ENCODE results near the gene CMSS1. TPM values are rescaled to one million over a fixed set of nuclear protein-coding genes. Genes with fewer than 3 reads are reported as not detected.

CMSS1 gene
- polyA plus RNA-seq, 1 donor, result 20.6 TPM

DNA sequence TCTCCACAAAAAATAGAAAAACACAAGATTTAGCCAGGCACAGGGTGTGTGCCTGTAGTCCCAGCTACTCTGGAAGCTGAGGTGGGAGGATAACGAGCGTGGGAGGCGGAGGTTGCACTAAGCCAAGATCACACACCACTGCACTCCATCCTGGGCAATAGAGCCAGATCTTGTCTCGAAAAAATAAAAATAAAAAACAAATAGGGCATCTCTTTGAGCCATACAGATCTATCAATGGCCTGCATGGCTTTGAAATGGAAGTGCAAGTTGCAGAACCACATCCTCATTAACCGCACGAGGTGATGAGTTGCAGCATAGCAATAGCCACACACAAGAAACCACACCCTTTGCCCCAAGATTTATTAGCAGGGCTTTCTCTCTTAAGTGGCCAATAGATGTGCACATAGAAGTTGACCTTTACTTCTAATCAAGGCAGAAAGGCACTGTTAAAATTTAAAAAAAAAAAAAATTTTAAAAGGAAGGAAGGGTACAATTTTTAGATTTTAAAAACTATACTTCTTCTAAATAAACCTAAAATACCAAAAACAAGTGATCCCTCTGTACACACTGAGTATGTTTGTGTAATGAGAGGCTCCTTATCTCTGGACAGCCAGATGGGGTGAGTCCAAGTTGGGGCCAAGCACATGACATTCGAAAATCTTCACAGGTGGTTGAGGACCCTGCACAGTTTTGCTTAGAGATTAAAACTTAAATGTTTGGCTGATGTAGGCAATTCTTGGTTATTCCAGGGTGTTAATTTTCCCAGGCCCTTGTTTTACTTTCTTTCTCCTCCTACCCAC is 243.2 kb downstream of the CMSS1 start:
- DNase-seq, result no peak

DNA sequence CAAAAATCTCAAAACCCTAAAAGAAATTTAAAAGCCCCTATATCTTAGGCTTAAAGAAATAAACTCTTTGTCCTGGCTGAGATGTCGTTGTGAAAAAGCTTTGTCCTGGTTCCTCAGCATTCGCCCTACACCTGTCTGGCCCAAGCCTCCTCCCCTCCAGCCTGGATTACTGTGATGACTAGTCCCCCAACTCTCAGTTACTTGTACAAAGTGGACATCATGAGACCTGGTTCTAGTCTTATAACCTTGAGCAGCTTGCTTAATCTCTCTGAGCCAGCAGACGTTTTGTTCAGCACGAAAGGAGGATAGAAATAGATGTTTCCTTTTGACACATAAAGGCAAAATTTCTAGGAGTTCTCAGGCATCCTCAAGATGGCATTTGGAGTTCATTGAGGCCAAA is 245.0 kb downstream of the CMSS1 start:
- no peak for DNase-seq

DNA sequence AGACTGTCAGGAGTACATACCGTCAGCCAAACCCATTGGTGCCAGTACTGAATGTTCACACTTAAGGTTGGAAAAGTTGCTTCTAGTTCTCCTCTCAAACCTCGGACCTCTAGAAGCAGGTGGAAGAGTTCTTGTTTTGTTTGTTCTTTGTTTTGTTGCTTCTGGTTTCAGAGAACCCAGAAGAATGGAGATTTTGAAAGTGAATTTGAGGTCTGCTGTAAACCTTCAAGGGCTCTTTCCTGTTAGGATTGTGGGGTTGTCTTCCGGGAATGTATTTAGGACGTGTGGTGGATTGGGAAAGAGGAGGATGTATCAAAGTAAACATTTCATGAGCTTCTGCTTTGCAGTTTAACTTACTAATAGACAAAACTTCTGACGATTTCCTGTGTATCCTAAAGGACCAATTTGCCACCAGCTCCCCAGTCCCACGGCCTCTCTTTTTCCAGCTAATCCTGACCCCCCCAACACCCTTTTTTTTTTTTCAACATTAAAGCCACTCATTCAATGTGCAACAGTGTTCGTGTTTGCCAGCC is 246.3 kb downstream of the CMSS1 start:
- DNase-seq, result no peak

DNA sequence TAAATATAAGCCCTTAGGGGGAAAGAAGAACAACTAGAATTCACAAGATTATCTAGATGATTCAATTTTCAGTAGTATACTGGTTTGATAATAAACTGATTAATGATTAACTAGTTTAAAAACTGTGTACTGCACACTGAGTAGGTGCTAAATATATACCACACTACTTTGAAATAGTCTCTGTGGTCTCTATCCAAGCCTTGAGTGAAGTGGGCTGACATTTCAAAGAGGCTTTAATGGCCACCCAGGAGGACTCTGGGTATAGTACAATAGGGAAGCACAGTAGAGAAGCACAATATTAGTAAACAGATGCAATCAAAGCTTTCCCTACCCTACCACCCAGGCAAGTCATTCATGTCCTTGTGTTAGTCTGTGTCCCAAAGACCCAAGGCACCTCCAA is 249.9 kb downstream of the CMSS1 start:
- no peak for DNase-seq

DNA sequence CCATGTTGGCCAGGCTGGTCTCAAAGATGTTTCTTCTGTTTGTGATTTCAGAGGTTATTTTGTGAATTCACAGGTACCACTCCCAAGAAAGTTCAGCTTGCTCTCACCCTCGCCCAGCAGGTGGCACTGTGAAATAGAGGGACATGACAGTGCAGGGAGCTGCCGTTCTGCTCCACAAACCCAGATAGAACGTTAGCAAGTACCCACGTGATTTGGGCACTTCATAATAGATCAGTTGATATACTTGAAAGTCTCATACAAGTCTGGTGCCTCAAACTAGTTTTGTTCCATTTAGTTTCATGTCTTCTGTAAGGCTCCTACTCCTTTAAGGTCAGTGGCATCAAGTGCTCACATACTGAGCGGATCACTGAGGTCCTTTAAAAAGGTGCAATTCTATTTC is 251.2 kb downstream of the CMSS1 start:
- peak; percentile 67 for DNase-seq

DNA sequence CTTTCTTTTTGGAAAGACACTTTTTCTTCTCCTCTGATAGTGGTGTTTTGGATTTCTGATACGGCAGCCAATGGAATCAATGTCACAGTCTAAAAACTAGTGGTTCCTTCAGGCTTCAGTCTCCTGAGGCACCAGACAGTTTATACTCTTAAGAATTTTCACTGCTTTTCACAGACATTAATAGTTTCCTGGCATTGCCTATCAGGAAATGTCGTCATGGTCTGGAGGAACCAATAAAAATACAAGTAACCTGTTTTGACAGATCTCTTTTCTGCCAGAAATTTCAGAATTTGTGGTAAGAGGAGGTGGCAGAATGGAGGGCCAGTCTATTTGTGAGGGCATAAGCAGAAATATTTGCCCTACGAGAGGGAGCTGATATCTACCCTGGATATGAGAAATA is 251.8 kb downstream of the CMSS1 start:
- no peak for DNase-seq

DNA sequence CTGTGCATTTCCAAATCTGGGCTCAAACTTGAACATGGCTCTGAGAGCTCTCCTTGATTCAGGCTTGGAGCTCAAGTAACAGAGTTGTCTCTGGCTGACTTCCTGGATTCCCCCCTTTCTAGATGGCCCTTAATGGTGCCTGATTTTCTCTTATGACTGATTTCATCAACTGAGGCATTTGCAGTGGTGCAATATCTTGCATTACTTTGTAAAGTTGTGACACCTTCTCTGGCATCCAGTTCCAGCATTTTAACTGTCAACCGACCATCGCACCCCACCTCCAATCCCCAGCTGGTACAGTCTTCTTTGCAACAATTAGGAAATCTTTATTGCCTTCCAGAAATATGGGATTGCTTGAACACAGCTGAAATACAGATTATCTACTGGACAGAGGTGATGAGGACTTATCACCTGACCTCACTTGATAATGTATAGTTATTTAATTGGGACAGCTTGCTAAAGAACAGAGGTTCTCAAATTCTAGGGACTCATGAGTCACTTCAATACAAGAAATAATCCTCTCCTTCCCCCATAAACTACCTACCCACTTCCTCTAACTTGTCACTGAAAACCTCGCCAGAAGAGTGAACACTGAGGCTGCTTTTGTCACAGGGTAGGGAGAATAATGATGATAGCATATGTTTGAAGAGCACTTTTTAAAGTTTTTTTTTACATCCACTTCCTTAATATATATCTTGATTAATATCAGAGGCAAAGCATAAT is 254.8 kb downstream of the CMSS1 start:
- no peak for DNase-seq

DNA sequence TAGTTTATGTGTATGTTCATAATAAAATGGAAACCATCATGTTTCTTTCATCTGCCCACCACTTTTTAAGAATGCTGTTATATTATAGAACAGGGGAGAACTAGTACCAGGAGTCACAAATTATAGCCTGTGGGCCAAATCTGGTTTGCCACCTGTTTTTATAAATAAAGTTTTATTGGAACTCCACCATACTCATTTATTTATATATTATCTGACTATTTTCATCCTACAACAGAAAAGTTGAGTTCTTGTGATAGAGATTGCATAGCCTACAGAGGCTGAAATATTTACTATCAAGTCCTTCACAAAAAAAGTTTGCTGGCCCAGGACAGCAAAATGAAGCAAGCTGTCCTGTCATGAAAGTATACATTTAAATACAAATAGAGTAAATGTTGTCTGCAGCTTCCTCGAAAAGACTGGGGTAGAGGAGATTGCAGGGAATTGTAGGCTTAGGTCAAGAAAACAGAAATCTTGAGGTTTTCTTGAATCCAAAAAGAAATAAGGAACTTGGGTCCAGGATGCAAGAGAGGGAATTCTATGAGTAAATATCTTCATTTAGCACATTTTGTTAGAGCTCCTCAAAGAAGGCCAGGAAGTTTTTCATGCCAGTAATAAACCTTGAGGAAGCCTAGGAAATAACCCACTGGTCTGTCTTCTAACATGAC is 255.5 kb downstream of the CMSS1 start:
- DNase-seq, result no peak

DNA sequence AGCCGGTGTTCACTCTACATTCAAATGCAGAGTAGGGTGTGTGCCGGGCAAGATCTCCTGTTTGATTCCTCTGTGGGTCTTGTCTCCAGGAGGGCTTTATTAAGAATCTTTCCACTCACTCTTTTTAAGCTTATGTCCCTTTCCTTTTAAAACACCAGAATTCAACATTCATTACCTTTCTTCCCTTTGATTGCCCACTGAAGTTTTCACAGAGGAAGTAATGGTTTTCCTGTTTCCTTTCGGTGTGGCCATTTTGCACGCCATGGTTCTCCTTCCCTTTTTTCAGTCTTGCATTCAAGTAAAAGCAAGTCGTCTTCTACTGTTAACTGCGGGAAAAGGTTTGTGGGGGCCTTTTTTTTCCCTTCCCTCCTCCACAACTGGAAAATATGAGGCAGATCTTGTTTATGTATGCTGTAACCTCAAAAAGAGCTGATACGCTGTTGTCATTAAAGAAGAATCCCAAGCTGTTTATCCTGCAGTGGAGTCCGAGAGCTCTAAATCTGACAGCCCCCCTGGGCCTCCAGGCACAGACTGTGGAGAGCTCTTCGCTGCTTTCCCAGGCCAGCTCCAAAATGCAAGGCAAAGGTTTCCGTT is 256.1 kb downstream of the CMSS1 start:
- DNase-seq, result peak; percentile 81

DNA sequence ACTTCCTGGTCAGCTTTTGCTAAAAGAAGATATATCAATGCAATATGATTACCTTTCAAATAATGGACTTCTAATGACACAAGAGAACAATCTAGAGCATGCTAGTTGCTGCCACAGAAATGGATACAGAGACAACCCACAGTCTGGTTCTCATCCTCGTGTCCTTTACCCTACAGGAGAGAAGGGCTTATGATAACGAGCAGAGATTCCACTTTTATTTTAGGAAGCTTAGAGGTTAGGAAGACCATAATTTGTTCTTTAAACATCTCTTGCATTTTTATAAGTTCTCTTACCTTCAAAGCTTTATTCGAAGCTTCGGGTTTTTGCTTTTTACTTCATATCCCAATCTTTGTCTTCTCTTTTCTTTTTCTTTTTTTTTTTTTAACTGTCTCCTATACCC is 257.5 kb downstream of the CMSS1 start:
- DNase-seq, result no peak

DNA sequence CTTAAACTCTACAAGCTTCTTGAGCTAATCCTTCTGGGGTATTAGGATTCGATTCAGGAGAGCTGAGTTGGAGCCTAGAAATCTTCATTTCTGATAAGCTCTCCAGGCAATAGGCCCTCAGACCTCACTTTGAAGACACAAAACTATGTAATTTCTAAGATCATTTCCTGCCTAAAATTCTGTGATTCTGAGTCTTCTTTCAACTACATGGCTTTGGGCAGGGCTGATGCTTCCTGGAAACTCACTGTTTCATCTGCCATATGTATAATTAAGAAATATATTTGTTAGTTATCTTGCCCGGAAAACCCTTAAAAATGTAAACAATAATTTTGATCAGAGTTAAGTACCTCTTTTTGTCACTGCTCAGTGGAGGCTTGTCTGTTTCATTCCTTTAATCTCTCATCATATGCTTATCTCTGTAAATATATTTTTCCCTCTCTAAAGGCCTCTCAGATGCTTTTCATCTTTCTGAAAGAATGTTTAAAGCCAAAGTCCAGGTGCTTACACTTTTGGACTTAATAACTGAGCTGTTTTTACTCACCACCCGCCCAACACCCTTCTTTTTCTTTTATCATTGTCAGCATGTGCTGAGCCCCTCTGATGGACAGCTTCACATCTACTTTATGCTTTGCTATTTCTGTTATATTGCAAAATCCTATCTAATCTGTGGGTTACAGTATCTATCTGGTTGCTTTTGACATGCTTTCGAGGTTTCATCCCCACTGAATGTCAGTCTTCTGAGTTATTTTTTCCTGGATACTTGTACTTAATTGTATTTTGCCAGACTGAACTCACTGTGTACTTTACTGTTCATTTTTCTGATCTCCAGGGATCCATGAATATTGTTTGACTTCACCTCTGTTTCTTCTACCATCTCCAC is 258.4 kb downstream of the CMSS1 start:
- no peak for DNase-seq

DNA sequence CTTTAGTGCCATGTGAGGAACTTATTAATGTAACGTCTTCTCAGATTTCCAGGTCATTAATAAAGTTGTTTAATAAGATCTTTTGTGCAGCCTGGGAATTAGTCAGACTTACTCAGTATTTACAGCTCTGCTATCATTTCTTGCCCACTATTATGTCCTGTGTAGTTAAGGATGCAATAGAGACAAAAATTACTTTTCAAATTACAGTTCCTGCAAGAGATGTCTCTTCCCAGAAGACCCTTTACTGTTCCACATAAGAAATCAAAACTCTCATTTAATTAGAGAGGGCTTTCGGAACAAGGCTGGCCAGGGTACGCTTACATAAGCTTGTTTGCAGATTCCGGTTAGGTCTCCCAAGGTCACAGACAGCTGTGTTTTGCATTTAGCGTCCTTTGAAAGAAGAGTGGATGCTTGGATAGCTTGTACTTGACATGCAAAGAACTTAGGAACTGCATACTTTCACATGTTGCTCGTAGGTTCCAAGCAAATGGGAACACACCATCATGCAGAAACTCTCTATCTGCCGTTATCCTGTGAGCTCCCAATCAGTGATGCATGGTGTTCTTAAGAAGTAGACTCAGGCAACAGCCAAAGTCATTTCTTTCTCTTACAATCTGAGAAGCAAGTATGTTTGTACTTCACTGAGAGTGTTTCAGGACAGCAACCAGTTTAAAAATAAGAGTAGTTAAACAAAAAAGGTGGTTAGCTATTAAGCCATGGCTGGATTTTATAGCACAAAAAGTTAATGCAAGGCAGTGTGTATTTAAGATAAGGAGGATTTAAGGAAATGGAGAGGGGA is 259.3 kb downstream of the CMSS1 start:
- peak; percentile 43 for DNase-seq

DNA sequence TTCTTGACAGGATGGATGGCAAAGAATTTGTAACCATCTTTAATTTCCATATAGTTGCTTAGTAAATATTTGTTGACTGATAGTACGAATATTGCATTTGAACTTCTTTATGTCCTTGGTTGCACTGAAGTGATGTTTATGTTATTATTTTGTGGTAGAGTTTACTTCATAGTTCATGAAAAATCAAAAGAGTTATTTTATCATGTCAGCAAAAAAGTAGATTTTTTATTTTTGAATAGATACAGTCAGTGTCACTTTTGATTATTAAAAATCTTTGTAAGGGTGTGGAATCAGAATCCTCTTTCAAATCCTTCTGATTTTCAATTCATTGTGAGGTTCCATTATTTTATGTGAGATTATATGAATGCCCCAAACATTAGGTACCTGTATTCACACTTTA is 261.7 kb downstream of the CMSS1 start:
- DNase-seq, result no peak

DNA sequence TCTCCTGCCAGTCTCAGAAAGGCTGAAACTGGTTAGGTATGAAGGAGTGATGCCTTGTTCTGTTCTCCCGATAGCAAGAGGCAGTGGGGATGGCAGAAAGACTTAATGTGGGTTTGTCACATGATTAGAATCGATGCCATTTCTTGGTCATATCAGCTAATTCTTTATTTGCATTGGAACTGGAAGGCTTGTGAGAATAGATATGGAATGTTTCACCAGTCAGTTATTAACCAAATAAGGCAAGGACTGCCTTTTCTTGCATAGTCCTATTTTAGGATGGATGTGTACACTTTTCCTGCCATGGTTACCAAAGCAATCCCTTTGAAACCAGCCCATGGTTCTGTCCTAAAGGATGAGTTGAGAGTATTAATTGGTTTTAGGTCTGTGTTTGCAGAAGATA is 262.9 kb downstream of the CMSS1 start:
- no peak for DNase-seq

DNA sequence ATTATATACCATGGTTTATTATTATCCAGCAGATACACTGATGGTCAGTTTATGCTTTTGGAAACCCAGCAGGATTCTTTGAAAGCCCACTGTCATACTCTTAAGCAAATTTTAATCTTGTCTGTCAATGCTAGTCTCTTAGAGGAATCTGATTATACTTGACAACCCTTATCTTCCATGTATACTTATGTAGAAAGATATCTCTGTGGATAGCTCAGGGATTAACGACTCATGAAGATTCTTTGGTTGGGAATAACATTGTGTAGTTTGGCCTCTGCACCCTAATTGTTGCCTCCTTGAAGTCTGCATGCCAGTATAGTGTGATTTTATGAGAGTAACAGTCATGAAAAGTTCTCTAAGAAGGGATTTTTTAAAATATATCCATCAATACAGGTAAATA is 263.6 kb downstream of the CMSS1 start:
- no peak for DNase-seq

DNA sequence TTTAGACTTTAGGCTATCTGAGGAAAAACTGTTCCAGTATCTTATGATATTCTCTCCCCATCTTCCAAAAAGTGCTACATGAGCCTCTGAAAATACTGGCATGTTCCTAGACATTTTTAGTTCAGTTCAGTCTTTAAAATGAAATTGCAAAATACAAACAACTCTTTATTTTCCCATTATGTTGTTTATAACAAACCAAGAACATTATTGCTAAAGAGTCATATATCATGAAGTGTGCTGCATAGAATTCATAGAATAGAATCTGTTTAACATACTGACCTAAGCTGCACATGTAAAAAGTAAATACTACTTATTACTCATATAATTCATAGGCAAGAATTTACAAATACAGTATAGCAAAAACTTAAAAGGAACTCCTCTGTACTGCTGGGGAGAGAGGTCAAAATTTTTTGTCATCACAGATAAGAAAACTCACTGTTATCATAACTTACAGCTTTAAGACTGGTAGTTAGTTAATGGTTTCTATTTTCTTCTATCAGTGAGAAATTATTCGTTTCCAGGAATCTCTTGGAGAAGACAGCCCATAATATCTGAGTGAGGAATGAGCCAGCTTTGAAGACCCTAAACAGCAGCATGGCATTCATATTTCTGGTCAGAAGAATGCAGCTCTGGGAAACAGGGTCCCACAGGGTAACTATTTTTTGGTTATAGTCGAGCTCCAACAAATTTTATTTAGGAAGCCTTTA is 264.5 kb downstream of the CMSS1 start:
- no peak for DNase-seq

DNA sequence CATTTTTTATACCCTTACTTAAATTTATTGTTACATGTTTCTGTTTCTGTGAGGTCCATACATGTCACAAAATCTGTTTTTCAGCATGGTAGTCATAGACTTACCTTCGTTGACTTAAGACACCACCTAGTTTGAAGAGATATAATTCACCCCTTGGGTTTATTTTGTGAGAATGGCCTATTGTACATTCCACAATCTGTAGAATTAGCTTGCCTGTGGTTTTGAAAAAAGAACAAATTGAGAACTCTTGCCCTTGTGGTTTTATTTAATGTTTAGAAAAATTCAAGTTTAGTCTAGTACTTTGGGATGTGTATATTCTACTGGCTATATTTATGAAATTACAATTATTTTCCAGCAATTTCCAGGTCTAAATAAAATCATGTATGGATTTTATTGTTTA is 265.1 kb downstream of the CMSS1 start:
- DNase-seq, result no peak

DNA sequence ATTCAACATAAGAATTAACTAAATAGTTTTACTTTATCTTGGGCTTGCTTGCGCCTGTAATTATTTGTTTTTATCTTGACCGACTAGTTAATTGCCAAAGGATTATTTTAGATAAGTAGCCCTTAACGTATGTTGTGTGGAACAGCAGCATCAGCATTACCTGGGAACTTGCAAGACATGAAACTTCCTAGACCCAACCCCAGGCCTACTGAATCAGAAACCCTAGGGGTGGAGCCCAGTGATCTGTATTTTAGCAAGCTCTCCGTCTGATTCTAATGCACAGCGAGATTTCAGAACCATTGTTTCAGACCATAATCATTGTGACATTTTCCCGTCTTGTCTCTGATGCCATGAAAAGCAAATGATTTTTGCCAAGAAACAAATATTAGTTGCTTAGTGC is 265.5 kb downstream of the CMSS1 start:
- DNase-seq, result no peak

DNA sequence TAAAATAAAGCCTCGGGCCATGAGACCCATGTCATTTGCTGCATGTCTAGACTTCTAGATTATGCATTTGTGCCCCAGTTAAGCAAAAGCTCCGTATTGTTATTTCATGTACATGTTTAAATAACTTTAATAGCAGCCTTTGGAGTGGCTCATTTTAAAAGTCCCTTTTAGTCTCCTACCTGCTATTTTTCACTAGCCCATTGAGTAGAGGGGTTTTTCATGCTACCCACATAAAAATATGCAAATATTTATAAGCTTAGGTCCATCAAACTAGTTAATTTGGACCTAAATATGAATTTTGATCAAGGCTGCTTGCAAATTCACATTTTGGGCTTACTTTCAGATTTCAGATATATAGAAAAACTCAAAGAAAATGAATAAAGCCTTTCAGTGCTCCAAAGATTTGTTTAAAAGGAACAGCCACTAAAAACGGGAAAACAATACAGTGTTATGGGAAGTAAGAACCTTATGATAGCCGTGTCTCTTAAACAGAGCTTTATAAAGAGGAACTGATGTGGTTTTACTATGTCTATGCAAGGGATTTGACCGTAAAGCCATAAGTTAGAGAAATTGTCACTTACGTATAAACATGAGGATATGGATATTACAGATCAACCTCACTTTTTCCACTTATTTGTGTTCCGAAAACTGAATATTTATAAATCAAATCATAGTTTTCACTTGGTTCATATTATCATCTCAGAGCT is 266.6 kb downstream of the CMSS1 start:
- no peak for DNase-seq

DNA sequence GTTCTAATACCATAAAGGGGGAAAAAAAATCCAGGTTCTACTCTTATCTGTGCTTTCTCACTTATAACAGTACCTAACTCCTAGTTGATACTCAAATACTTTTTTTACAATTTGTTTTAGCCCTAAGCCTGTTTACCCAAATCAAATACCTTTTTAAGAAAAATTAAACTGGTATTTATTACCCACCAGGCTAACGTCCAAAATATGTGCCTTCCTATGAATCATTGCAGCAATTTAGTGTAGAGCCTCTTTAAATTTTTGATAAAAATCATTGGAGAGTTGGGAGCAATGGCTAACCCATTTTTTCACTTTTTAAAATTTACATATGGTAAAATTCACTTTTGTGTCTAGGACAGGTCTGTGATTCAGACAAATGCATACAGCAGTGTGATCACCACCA is 268.7 kb downstream of the CMSS1 start:
- no peak for DNase-seq

All from hindlimb muscle (tissue), 1 donor.